Trophoblast cell (in vitro differentiated cells and primary cell): ENCODE data around the gene CDC45.

ENCODE experiments used
- DNase-seq, 2 donors: peaks; one replicate each; pipeline ENCODE4 v3.0.0-alpha.2; 2016
- H2AFZ ChIP-seq: 2 replicates; pipeline ENCODE4 v1.6.1; 2013; ENCODE audit warnings: low read length, moderate library complexity, mild to moderate bottlenecking; ENCODE audit not compliant: insufficient read depth, poor library complexity
- H2AK5ac ChIP-seq: 2 replicates; pipeline ENCODE4 v1.6.1; 2013; ENCODE audit warnings: mild to moderate bottlenecking, low read length
- H2BK120ac ChIP-seq: 2 replicates; pipeline ENCODE4 v1.6.1; 2013; ENCODE audit warnings: low read length, mild to moderate bottlenecking, moderate library complexity; ENCODE audit not compliant: insufficient read depth, poor library complexity
- H2BK12ac ChIP-seq: 2 replicates; pipeline ENCODE4 v1.6.1; 2013; ENCODE audit warnings: mild to moderate bottlenecking, low read length, moderate library complexity
- H2BK5ac ChIP-seq: 2 replicates; pipeline ENCODE4 v1.6.1; 2013; ENCODE audit warnings: low read length, low read depth, moderate library complexity, mild to moderate bottlenecking; ENCODE audit not compliant: poor library complexity
- H3K14ac ChIP-seq: 2 replicates; pipeline ENCODE4 v1.6.1; 2013; ENCODE audit warnings: mild to moderate bottlenecking, low read length
- H3K18ac ChIP-seq: 2 replicates; pipeline ENCODE4 v1.6.1; 2013; ENCODE audit warnings: mild to moderate bottlenecking, low read length
- H3K23ac ChIP-seq: 2 replicates; pipeline ENCODE4 v1.6.1; 2013; ENCODE audit warnings: low read length
- H3K27ac ChIP-seq: 2 replicates; pipeline ENCODE4 v1.5.1; 2013; ENCODE audit warnings: low read depth, mild to moderate bottlenecking, inconsistent platforms, low read length, moderate library complexity
- H3K27me3 ChIP-seq: 2 replicates; pipeline ENCODE4 v1.6.1; 2013; ENCODE audit warnings: inconsistent platforms, mild to moderate bottlenecking, low read length, moderate library complexity; ENCODE audit not compliant: insufficient read depth
- H3K36me3 ChIP-seq, 2 experiments: 1 replicate in 1 of 2; 2 replicates in 1 of 2; pipeline ENCODE4 v1.6.1; 2013; ENCODE audit warnings: low read length in 2 of 2, mild to moderate bottlenecking in 2 of 2, moderate library complexity in 1 of 2; ENCODE audit not compliant: insufficient read depth in 2 of 2, control insufficient read depth in 1 of 2
- H3K4ac ChIP-seq: 2 replicates; pipeline ENCODE4 v1.6.1; 2013; ENCODE audit warnings: low read depth, mild to moderate bottlenecking, low read length, moderate library complexity
- H3K4me1 ChIP-seq, 2 experiments: 1 replicate in 1 of 2; 2 replicates in 1 of 2; pipeline ENCODE4 v1.6.1; 2013; ENCODE audit warnings: low read length in 2 of 2, mild to moderate bottlenecking in 2 of 2, moderate library complexity in 1 of 2; ENCODE audit not compliant: insufficient read depth in 2 of 2, control insufficient read depth in 1 of 2
- H3K4me2 ChIP-seq: 2 replicates; pipeline ENCODE4 v1.6.1; 2013; ENCODE audit warnings: inconsistent platforms, mild to moderate bottlenecking, low read length, moderate library complexity
- H3K4me3 ChIP-seq: 2 replicates; pipeline ENCODE4 v1.5.1; 2013; ENCODE audit warnings: mild to moderate bottlenecking, low read depth, low read length, inconsistent platforms
- H3K79me1 ChIP-seq: one replicate; pipeline ENCODE4 v1.6.1; 2013; ENCODE audit warnings: low read length
- H3K79me2 ChIP-seq: 2 replicates; pipeline ENCODE4 v1.6.1; 2013; ENCODE audit warnings: low read length, mild to moderate bottlenecking; ENCODE audit not compliant: control insufficient read depth, insufficient read depth, poor library complexity
- H3K9ac ChIP-seq: 2 replicates; pipeline ENCODE4 v1.6.1; 2013; ENCODE audit warnings: mild to moderate bottlenecking, low read length
- H3K9me3 ChIP-seq: 2 replicates; pipeline ENCODE4 v1.6.1; 2013; ENCODE audit warnings: low read depth, mild to moderate bottlenecking, control low read depth, inconsistent platforms, low read length; ENCODE audit not compliant: insufficient read depth
- H4K12ac ChIP-seq: 2 replicates; pipeline ENCODE4 v1.6.1; 2013; ENCODE audit warnings: low read depth, mild to moderate bottlenecking, low read length, moderate library complexity
- H4K8ac ChIP-seq: 2 replicates; pipeline ENCODE4 v1.6.1; 2013; ENCODE audit warnings: low read depth, mild to moderate bottlenecking, low read length, moderate library complexity
- H4K91ac ChIP-seq: one replicate; pipeline ENCODE4 v1.6.1; 2013; ENCODE audit warnings: low read depth, mild to moderate bottlenecking, low read length, moderate library complexity
- WGBS: extraction: QIAGEN DNeasy Blood & Tissue Kit; methylation state at CpG from one replicate; pipeline ENCODE4 v1.1.7; 2013; ENCODE audit warnings: missing lambda C conversion rate; ENCODE audit not compliant: insufficient read length, insufficient coverage; ENCODE audit errors: extremely low coverage; 5-methylcytosine and 5-hydroxymethylcytosine counted together

Gene CDC45

GRCh38 chr22:19483481-19484244 lies 3.9 kb downstream of the CDC45 start:
- Histone ChIP-seq H3K14ac (no peak overlapping the region), H3K18ac (no peak overlapping the region), H4K8ac (no peak overlapping the region), H3K9ac (no peak overlapping the region), H2BK120ac (no peak overlapping the region), H3K23ac (no peak overlapping the region), H4K91ac (no peak overlapping the region), H3K36me3 (peaks cover 25 to 28% of the 10 kb centered on the region in 2 experiments), H3K4me3 (no peak overlapping the region), H3K4me2 (no peak overlapping the region), H3K27me3 (no peaks in the 10 kb centered on the region), H3K4ac (no peak overlapping the region), H2AK5ac (no peak overlapping the region), H2BK12ac (no peak overlapping the region), H3K27ac (no peak overlapping the region), H4K12ac (no peak overlapping the region), H3K9me3 (no peaks in the 10 kb centered on the region), H3K4me1 (peaks cover 0 to 3% of the 10 kb centered on the region in 2 experiments), H2AFZ (no peak overlapping the region), H3K79me1 (peaks cover 7% of the 10 kb centered on the region), H3K79me2 (peaks cover 8% of the 10 kb centered on the region), H2BK5ac (no peak overlapping the region)
- no peak for DNase-seq
- no CpG with 5 or more reads among the region's 8 CpGs for WGBS

DNA sequence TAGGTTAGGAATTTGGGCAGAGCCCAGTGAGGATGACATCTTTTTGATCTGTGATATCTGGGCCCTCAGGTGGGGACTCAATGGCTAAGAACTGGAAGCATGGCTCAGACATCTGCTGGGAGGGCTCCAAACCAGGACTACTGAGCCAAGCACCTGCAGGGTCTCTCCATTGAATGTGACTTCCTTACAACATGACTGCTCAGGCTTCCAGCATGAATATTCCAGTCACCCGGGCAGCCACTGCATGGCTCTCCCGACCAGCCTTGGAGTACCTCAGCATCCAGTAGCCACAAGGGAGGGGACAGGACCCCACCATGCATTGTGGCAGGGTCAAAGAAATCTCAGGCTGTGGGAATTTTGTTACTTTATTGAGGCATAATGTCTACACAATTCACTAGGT lies 8.6 kb downstream of the CDC45 start:
- Histone ChIP-seq H3K9me3 (no peaks in the 10 kb centered on the region), H3K9ac (no peak overlapping the region), H3K36me3 (peaks cover 25 to 29% of the 10 kb centered on the region in 2 experiments), H3K4me3 (no peak overlapping the region), H2BK5ac (no peak overlapping the region), H3K4me1 (no peaks in the 10 kb centered on the region), H4K12ac (peak overlapping the region; percentile 54), H3K27me3 (no peaks in the 10 kb centered on the region), H2BK120ac (no peak overlapping the region), H3K23ac (no peak overlapping the region), H3K79me2 (no peaks in the 10 kb centered on the region), H3K27ac (no peak overlapping the region), H2BK12ac (no peak overlapping the region), H3K79me1 (no peaks in the 10 kb centered on the region), H2AFZ (no peak overlapping the region), H3K4ac (no peak overlapping the region), H2AK5ac (no peak overlapping the region), H3K4me2 (no peak overlapping the region), H3K14ac (no peak overlapping the region), H4K91ac (no peak overlapping the region), H4K8ac (no peak overlapping the region), H3K18ac (no peak overlapping the region)
- DNase-seq = no peak
- WGBS = no CpG with 5 or more reads among the region's 2 CpGs

DNA sequence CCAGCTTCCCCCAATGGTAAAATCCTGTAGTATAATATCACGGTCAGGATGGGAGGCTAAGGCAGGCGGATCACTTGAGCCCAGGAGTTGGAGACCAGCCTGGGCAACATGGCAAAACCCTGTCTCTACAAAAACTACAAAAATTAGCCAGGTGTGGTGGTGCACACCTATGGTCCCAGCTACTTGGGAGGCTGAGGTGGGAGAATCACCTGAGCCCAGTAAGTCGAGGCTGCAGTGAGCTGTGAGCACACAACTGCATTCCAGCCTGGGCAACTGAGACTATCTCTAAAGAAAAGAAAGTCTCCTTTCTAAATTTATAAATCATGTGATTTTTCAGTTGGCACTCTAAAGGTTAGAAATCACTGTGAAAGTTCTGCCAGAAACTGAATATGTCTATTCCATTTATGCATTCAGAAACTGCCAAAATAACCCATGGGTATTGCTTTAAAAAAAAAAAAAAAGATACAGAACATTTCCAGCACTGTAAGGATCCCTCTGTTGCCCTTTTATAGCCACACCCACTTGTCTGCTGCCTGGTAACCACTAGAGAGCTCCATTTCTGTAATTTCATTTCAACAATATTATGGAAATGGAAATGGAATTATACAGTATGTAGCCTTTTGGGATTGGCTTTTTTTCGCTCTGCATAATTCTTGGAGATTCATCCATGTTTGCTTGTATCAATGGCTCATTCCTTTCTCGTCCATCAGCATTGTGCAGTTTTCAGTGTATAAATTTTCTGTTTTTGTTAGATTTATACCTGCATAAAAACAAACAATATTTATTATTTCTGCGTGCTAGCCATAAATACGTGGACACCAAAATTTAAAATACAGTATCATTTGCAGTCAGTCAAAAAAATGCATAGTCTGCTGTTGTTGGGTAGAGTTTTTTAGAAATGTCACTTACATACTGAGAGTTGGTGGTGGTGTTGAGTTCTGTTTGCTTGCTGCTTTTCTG lies 9.4 kb downstream of the CDC45 start:
- no peaks in the 10 kb centered on the region for H3K79me1 ChIP-seq
- WGBS = no CpG with 5 or more reads among the region's 7 CpGs
- no peak overlapping the region for H2AFZ ChIP-seq

GRCh38 chr22:19490628-19491230 lies 11.0 kb downstream of the CDC45 start:
- H3K4me2 ChIP-seq = no peak overlapping the region
- no peaks in the 10 kb centered on the region for H3K79me2 ChIP-seq
- H4K12ac ChIP-seq = no peak overlapping the region
- WGBS = no CpG with 5 or more reads among the region's 5 CpGs
- no peak overlapping the region for H2BK5ac ChIP-seq
- no peaks in the 10 kb centered on the region for H3K79me1 ChIP-seq
- H3K36me3 ChIP-seq = peaks cover 22 to 26% of the 10 kb centered on the region in 2 experiments
- H3K9me3 ChIP-seq = no peaks in the 10 kb centered on the region
- H4K91ac ChIP-seq = no peak overlapping the region
- no peak overlapping the region for H3K27ac ChIP-seq
- H4K8ac ChIP-seq = no peak overlapping the region
- no peak overlapping the region for H2BK12ac ChIP-seq
- no peak overlapping the region for H3K18ac ChIP-seq
- DNase-seq = no peak
- H3K4me1 ChIP-seq = no peaks in the 10 kb centered on the region
- no peak overlapping the region for H2BK120ac ChIP-seq
- no peak overlapping the region for H3K9ac ChIP-seq
- no peak overlapping the region for H2AFZ ChIP-seq
- H3K23ac ChIP-seq = no peak overlapping the region
- H3K14ac ChIP-seq = no peak overlapping the region
- no peaks in the 10 kb centered on the region for H3K27me3 ChIP-seq
- no peak overlapping the region for H2AK5ac ChIP-seq
- H3K4ac ChIP-seq = no peak overlapping the region
- H3K4me3 ChIP-seq = no peak overlapping the region

More for the DNA sequence above, 9.4 kb downstream of the CDC45 start:
- Histone ChIP-seq H3K4me2 (no peak overlapping the region), H3K4me1 (no peaks in the 10 kb centered on the region), H3K27ac (no peak overlapping the region), H3K36me3 (peaks cover 25 to 29% of the 10 kb centered on the region in 2 experiments), H4K91ac (no peak overlapping the region), H3K9ac (no peak overlapping the region), H2BK5ac (no peak overlapping the region), H3K27me3 (no peaks in the 10 kb centered on the region), H4K12ac (no peak overlapping the region), H4K8ac (no peak overlapping the region), H3K23ac (no peak overlapping the region), H3K4me3 (no peak overlapping the region), H3K9me3 (no peaks in the 10 kb centered on the region), H3K14ac (no peak overlapping the region), H2BK12ac (no peak overlapping the region), H2BK120ac (no peak overlapping the region), H2AK5ac (no peak overlapping the region), H3K18ac (no peak overlapping the region), H3K79me2 (no peaks in the 10 kb centered on the region), H3K4ac (no peak overlapping the region)
- DNase-seq = no peak
